Body of pancreas (tissue), 4 donors: ENCODE data around the gene ADPRHL1. TPM values are rescaled to one million over a fixed set of nuclear protein-coding genes. Genes with fewer than 3 reads are reported as not detected.

ENCODE experiments used
- ATAC-seq: fragments of 150-250 bp; one replicate; pipeline ENCODE4 v1.9.1; 2016
- DNase-seq, 4 donors: peaks; one replicate each; pipeline ENCODE4 v3.0.0-alpha.2; 2019
- H3K27ac ChIP-seq, 4 donors: fragments of 200-600 bp; sonication (generic); 1 replicate in 3 of 4; 2 replicates in 1 of 4; pipeline versions ENCODE4 v1.5.1 to v1.6.1; 2016 to 2019; ENCODE audit warnings: mild to moderate bottlenecking in 1 of 4, mixed read lengths in 1 of 4, moderate library complexity in 1 of 4
- H3K27me3 ChIP-seq, 2 donors: fragments of 200-600 bp; sonication (generic); one replicate each; pipeline ENCODE4 v1.6.0; 2016; ENCODE audit warnings: mild to moderate bottlenecking in 1 of 2
- H3K36me3 ChIP-seq, 2 donors: fragments of 200-600 bp; sonication (generic); replicated peaks in 1 of 2; 2 replicates each; pipeline ENCODE4 v1.5.1; 2016; ENCODE audit warnings: low read depth in 2 of 2; ENCODE audit not compliant: insufficient read depth in 1 of 2
- H3K4me1 ChIP-seq: fragments of 200-600 bp; sonication (generic); one replicate; pipeline ENCODE4 v1.6.0; 2016
- H3K4me3 ChIP-seq, 2 donors: fragments of 200-600 bp; sonication (generic); 1 replicate in 1 of 2; 2 replicates in 1 of 2; pipeline ENCODE4 v1.5.1; 2016 to 2019
- H3K9me3 ChIP-seq, 3 donors: fragments of 200-600 bp; sonication (generic); 1 replicate in 2 of 3; 2 replicates in 1 of 3; pipeline ENCODE4 v1.5.1; 2016
- CTCF ChIP-seq, 7 experiments: fragments of 450-650 bp in 4 of 7; fragments of 200-600 bp in 3 of 7; sonication (generic) in 3 of 7; IDR thresholded peaks; one replicate each; pipeline ENCODE4 v1.5.1; 2016 to 2019; ENCODE audit warnings: antibody characterized with exemption in 7 of 7
- POLR2A ChIP-seq, 3 donors: fragments of 450-650 bp; IDR thresholded peaks; one replicate each; pipeline ENCODE4 v1.6.1; 2016; ENCODE audit warnings: antibody characterized with exemption in 3 of 3, mild to moderate bottlenecking in 2 of 3
- WGBS, 2 donors: methylation state at CpG; one replicate each; pipeline ENCODE4 v1.1.5; 2017; 5-methylcytosine and 5-hydroxymethylcytosine counted together
- intact Hi-C: fragments of 100-400 bp; cut with DNase I; formaldehyde crosslinking; loops from one replicate; pipeline ENCODE4 v1.15.1; 2023
- total RNA-seq, 2 donors: library from RNA; depleted of rRNA; stranded (reverse); fragments of >200 nt; gene quantifications; one replicate each; pipeline ENCODE4 v1.1.0, GENCODE V29; 2016

ADPRHL1 gene
- total RNA-seq, 2 donors from 2014 or later: 6.0 to 15.8 TPM

GRCh38 chr13:113359571-113359970 lies 93.7 kb downstream of the ADPRHL1 start:
- Histone ChIP-seq H3K27me3 (no peaks in the 10 kb centered on the region), H3K4me1 (peaks cover 16% of the 10 kb centered on the region), H3K4me3 (no peak overlapping the region), H3K27ac (no peak overlapping the region), H3K36me3 (no peaks in the 10 kb centered on the region), H3K9me3 (no peaks in the 10 kb centered on the region)
- no peak for TF ChIP-seq CTCF (IDR thresholded peaks at IDR 0.05)
- TF ChIP-seq POLR2A (IDR thresholded peaks at IDR 0.05): no peak
- DNase-seq: no peak
- intact Hi-C loops: no loop called here
- no peak for ATAC-seq
- WGBS, 2 donors: 63 to 72% methylated on average over 11 of the region's 11 CpGs

DNA sequence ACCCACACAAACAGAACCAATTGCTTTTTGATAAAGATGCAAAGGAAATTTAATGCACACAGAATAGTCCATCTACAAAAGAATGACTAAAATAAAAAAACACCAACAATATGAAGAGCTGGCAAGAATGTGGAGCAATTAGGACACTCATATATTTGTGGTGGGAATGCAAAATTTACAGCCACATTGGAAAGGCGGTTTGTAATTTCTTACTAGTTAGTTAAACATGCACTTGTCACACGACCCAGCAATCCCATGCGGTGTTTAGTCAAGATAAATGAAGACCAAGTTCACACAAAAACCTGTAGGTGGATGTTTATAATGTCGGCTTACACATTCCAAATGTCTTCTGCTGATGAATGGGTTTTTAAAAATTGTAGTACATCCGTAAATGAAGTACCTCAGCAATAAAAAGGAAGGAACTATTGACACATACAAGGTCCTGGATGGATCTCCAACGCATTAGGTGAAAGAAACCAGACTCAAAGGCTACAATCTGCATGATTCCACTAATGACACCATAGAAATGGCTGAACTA lies 94.6 kb downstream of the ADPRHL1 start:
- WGBS, 2 donors: 26 to 27% methylated on average over 6 of the region's 6 CpGs
- TF ChIP-seq POLR2A (IDR thresholded peaks at IDR 0.05) (no peak), CTCF (IDR thresholded peaks at IDR 0.05) (peak in 1 of 7 experiments; percentile 5)
- H3K4me3 ChIP-seq: no peak overlapping the region
- intact Hi-C loops: no loop called here
- no peak for ATAC-seq
- H3K27me3 ChIP-seq: no peaks in the 10 kb centered on the region
- H3K27ac ChIP-seq: peak overlapping the region in 3 of 4 donors; percentile 34 to 56 (median 36)
- no peak for DNase-seq
- H3K4me1 ChIP-seq: peaks cover 14% of the 10 kb centered on the region
- H3K9me3 ChIP-seq: no peaks in the 10 kb centered on the region
- no peaks in the 10 kb centered on the region for H3K36me3 ChIP-seq

- Histone ChIP-seq H3K27ac (no peak overlapping the region), H3K4me1 (peaks cover 2% of the 10 kb centered on the region), H3K27me3 (no peaks in the 10 kb centered on the region), H3K36me3 (no peaks in the 10 kb centered on the region), H3K9me3 (no peaks in the 10 kb centered on the region), H3K4me3 (no peak overlapping the region)
- TF ChIP-seq CTCF (IDR thresholded peaks at IDR 0.05): no peak
- no peak for TF ChIP-seq POLR2A (IDR thresholded peaks at IDR 0.05)
- no peak for DNase-seq
- intact Hi-C loops: no loop called here
- no peak for ATAC-seq
- WGBS, 2 donors: 93 to 97% methylated on average over 5 of the region's 5 CpGs
Observed at GRCh38 chr13:113357529-113357928, 95.8 kb downstream of the ADPRHL1 start.

DNA sequence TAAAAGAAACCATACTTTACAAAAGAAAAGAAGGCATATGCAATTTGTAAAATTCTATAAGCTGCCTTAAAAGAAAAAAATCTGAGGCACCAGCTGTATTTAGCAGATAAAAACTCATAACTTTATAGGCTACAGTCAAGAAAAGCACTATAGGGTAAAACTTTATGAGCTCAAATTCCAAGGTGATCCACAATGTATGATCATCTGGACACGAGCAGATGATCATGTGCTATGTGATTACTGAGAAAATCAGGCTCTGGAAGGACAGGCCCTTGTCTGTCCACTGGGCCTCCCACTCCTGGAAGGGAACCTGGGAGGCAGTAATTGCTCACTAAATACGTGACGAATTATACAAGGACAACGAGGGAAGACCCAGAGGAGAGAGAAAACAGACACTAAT lies 96.7 kb downstream of the ADPRHL1 start:
- ATAC-seq (no peak), DNase-seq (no peak)
- TF ChIP-seq POLR2A (IDR thresholded peaks at IDR 0.05): no peak
- no peak for TF ChIP-seq CTCF (IDR thresholded peaks at IDR 0.05)
- no peaks in the 10 kb centered on the region for H3K9me3 ChIP-seq
- no peak overlapping the region for H3K4me3 ChIP-seq
- H3K27ac ChIP-seq: no peak overlapping the region
- no peaks in the 10 kb centered on the region for H3K36me3 ChIP-seq
- no peaks in the 10 kb centered on the region for H3K4me1 ChIP-seq
- 60 to 63% methylated on average over 4 of the region's 4 CpGs for WGBS, 2 donors
- intact Hi-C loops: no loop called here
- H3K27me3 ChIP-seq: no peaks in the 10 kb centered on the region

GRCh38 chr13:113355621-113356020 lies 97.7 kb downstream of the ADPRHL1 start:
- no peak overlapping the region for H3K27ac ChIP-seq
- no peak overlapping the region for H3K4me3 ChIP-seq
- 86 to 90% methylated on average over 7 to 10 of the region's 10 CpGs for WGBS, 2 donors
- ATAC-seq: no peak
- intact Hi-C loops: no loop called here
- no peaks in the 10 kb centered on the region for H3K9me3 ChIP-seq
- no peaks in the 10 kb centered on the region for H3K27me3 ChIP-seq
- no peak for TF ChIP-seq CTCF (IDR thresholded peaks at IDR 0.05)
- no peak for TF ChIP-seq POLR2A (IDR thresholded peaks at IDR 0.05)
- no peak for DNase-seq
- no peaks in the 10 kb centered on the region for H3K4me1 ChIP-seq
- no peaks in the 10 kb centered on the region for H3K36me3 ChIP-seq
